Choroid plexus epithelial cell (primary cell): Measurements from ENCODE around the gene CTCF.

ENCODE experiments used
- DNase-seq: peaks from one replicate; pipeline ENCODE4 v3.0.0-alpha.2; 2010; ENCODE audit warnings: low read depth
- H3K4me3 ChIP-seq: 2 replicates; pipeline ENCODE4 v1.5.1; 2011; ENCODE audit warnings: low read depth, mild to moderate bottlenecking, control low read depth, low read length, moderate library complexity
- CTCF ChIP-seq: conservative IDR thresholded peaks from 2 replicates; pipeline ENCODE4 v1.5.1; 2011; ENCODE audit warnings: low read depth, mild to moderate bottlenecking, control low read depth, inconsistent platforms, low read length, moderate library complexity

Gene CTCF

DNA sequence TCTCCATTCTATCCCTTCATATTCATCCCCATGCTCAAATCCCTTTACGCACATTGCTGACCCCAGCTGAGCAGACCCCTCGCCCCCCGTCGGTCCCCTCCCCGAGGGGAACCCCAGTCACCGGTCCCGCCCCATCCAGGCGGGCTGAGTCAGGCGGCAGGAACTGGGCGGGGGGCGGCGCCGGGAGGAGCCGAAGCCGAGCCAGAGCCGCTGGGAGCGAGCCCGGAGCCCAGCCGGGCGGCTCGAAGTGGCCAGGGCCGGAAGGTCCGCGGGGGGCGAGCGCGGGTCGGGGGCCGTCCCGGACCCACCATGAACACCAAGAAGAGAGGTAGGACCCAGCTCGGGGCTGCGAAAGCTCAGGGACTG is 25.1 kb upstream of the CTCF start:
- peak; percentile 54 for DNase-seq
- H3K4me3 ChIP-seq, result peak overlapping the region; percentile 67
- no peak for TF ChIP-seq CTCF

DNA sequence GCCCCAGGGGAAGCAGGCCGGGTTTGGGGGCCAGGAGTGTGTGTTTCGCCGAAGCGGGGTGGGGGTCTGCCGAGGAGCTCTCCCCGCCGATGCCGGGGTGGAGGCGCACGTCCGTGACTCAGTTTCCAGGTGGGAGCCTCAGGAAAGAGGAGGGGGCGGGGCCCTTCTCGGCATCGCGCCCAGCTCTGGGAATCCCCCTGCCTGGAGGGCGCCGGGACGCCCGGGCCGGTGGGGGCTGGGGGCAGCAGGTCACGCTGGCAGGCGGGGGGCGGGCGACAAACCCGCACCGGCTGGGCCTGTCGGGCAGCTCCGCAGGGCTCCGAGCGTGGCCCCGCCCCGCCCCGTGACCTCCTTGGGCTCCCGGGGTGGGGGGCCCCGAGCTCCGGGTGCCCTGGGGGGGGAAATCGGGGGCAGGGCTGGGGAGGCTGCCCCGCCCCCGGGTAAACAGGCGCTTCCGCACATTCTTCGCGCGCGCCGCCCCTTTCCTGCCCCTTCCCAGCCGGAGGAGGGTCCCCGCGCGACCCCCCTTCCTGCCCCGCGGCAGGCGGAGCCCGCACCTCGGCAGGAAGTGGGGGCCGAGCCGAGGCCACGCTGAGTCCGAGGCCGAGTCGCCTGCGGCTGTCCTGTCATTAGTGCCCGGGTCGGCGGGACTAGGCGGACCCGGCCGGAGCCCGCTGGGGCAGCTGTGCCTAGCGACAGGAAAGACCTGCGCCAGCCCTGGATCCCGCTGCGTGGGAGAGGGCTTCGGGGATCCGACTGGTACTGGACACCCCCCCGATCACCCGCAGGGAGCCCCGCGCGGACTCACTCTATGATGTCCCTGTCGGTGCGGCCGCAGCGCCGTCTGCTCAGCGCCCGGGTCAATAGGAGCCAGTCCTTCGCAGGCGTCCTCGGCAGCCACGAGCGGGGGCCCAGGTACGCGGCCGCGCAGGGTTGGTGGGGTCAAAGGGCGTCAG is 24.4 kb upstream of the CTCF start:
- TF ChIP-seq CTCF, result no peak
- no peak for DNase-seq
- peak overlapping the region; percentile 67 for H3K4me3 ChIP-seq

- DNase-seq, result peak; percentile 71
- H3K4me3 ChIP-seq, result peak overlapping the region; percentile 67
- TF ChIP-seq CTCF, result no peak
Measured at GRCh38 chr16:67538666-67539101, 23.6 kb upstream of the CTCF start.

DNA sequence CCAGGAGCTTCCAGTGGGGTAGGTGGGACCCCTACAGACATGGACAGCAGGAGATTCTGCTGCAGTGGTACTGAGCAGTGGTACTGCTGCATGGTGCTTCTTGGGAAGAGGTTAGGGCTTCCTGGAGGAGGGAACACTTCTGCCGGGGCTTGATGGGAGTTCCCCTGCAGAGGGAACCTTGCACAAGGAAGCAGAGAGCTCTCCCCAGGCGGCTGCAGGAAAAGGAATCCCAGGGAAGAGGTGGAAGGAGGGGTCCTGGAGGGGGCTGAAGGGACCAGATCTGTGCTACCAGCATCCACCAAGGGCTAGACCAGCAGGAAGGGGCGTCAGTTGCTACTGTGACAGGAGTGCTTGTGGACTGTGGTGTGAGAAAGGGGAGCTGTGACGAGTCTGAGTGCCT is 23.1 kb upstream of the CTCF start:
- TF ChIP-seq CTCF, result no peak
- DNase-seq, result no peak
- H3K4me3 ChIP-seq, result no peak overlapping the region

- no peak for DNase-seq
- no peak for TF ChIP-seq CTCF
- H3K4me3 ChIP-seq, result no peak overlapping the region
Measured at GRCh38 chr16:67539691-67540635, 22.4 kb upstream of the CTCF start.

DNA sequence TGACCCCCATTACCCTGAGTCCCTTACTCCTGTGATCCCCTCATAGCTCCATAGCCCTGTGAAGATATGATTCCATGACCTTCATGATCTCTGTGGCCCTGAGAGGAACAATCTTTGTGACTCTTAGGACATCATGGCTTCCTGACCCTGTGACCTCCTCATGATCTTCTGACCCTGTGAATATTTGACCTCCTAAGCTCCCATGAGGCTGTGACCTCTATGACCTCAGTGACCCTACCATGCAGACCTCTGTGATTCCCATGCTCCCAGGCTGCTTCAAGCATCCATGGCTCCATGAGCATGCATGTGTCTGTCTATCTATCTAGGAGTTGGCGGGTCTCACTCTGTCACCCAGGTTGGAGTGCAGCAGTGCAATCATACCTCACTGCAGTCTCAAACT is 21.6 kb upstream of the CTCF start:
- H3K4me3 ChIP-seq, result no peak overlapping the region
- TF ChIP-seq CTCF, result no peak
- DNase-seq, result no peak
